Cardiac septum (tissue), 1 donor: ENCODE measurements around the gene CHID1. TPM values are rescaled to one million over a fixed set of nuclear protein-coding genes. Genes with fewer than 3 reads are reported as not detected.

Source experiments
- DNase-seq: peaks from one replicate; pipeline ENCODE4 v3.0.0-alpha.2; 2020; ENCODE audit warnings: low spot score
- intact Hi-C: fragments of 100-400 bp; cut with DNase I; formaldehyde crosslinking; loops from one replicate; pipeline ENCODE4 v1.14.0; 2022
- long read RNA-seq: library from polyadenylated mRNA; unstranded; transcript quantifications from one replicate; pipeline ENCODE4 v2.0.0, GENCODE V29; 2021
- total RNA-seq: library from RNA; stranded (reverse); fragmentation: NEBNext Ultra II Directional; extraction: Animal tissue kit (Norgen Biotek cat#: 25700); gene quantifications from one replicate; pipeline ENCODE4 v1.2.1, GENCODE V29; 2021
- donor health status: DM: no; HTN: no; CAD: no.

Gene CHID1
- total RNA-seq: 63.7 TPM
- long read RNA-seq, transcript CHID1-203 (14 exons, 1,477 nt): minor isoform, 22 of 115 reads
- long read RNA-seq, transcript CHID1-201 (13 exons, 3,374 nt): major isoform, 53 of 115 reads
- long read RNA-seq, partial matches to known transcripts: 14 of 115 reads
- long read RNA-seq, other reads (novel, unspliced or antisense): 25 of 115 reads

- peak; percentile 96 for DNase-seq
- intact Hi-C loops: loop anchor here (1.0 kb wide), 1 partner anchor 15 kb away; the partner anchor contains the start of gene AP2A2
These were observed at the start of gene CHID1 for GRCh38 chr11:910589-911030. TSS of gene CHID1 (minus strand) at chr11:910810. CDS start at chr11:904816, 5,994 bp downstream.

GRCh38 chr11:959608-960007, 49.0 kb upstream of the CHID1 start:
- intact Hi-C loops: no loop called here
- DNase-seq: no peak

GRCh38 chr11:959027-959426, 48.4 kb upstream of the CHID1 start:
- intact Hi-C loops: no loop called here
- DNase-seq: no peak

- no peak for DNase-seq
- intact Hi-C loops: no loop called here
These were observed 47.5 kb upstream of the CHID1 start for GRCh38 chr11:958101-958500.

- DNase-seq: no peak
- intact Hi-C loops: no loop called here
These were observed 46.8 kb upstream of the CHID1 start for GRCh38 chr11:957212-957920.

GRCh38 chr11:955154-956063, 44.8 kb upstream of the CHID1 start:
- intact Hi-C loops: no loop called here
- no peak for DNase-seq

- DNase-seq: no peak
- intact Hi-C loops: no loop called here
These were observed 44.0 kb upstream of the CHID1 start for GRCh38 chr11:954392-955153.

GRCh38 chr11:953512-953911, 42.9 kb upstream of the CHID1 start:
- DNase-seq: no peak

GRCh38 chr11:952406-953385, 42.1 kb upstream of the CHID1 start:
- intact Hi-C loops: no loop called here
- no peak for DNase-seq

More at GRCh38 chr11:953512-953911, 42.9 kb upstream of the CHID1 start:
- intact Hi-C loops: no loop called here

GRCh38 chr11:951507-951906, 40.9 kb upstream of the CHID1 start:
- intact Hi-C loops: no loop called here
- DNase-seq: no peak

- DNase-seq: no peak
- intact Hi-C loops: no loop called here
These were observed 37.1 kb upstream of the CHID1 start for GRCh38 chr11:947744-948143.

- no peak for DNase-seq
- intact Hi-C loops: no loop called here
These were observed 35.4 kb upstream of the CHID1 start for GRCh38 chr11:945986-946385.

GRCh38 chr11:944711-945470, 34.3 kb upstream of the CHID1 start:
- intact Hi-C loops: no loop called here
- no peak for DNase-seq

- intact Hi-C loops: no loop called here
- no peak for DNase-seq
These were observed 32.2 kb upstream of the CHID1 start for GRCh38 chr11:942823-943222.

GRCh38 chr11:940496-941135, 30.0 kb upstream of the CHID1 start:
- intact Hi-C loops: no loop called here
- DNase-seq: no peak

GRCh38 chr11:937841-938261, 27.2 kb upstream of the CHID1 start:
- intact Hi-C loops: no loop called here
- DNase-seq: no peak

GRCh38 chr11:936199-936598, 25.6 kb upstream of the CHID1 start:
- intact Hi-C loops: no loop called here
- DNase-seq: no peak
